Measurements from ENCODE around the gene CCZ1B.
"Not testable (repeated sequence)": the region's sequence is repeated elsewhere in the genome, so short reads cannot be mapped to it uniquely, and the experiment has no call there.

CCZ1B gene

DNA sequence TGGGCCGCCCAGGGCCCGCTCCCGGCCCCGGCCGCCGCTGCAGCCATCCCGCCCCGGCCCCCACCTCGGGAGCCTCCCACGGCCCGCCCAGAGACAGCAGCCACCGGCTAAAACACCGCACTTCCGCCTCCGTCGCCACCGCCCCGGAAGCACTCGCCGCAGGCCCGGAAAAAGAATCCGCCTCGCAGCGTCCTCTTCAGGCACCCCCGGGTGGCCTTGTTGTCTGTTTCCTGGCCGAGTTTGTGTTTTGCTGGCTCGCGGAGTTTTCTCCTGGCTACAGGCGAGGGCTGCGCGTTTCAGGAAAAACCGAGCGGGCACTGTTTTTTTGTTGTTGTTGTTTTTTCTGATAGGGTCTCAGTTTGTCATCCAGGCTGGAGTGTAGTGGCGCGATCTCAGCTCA is at the start of gene CCZ1B:
CCZ1B (minus strand) TSS at position 125 of the 400 bp plus-strand sequence; CDS start at position 47, 78 bp downstream.
- H3K4me3 ChIP-seq (ENCODE audit: low read depth, low read length) = peak within 1 kb of the TSS; percentile 49
- DNase-seq (ENCODE audit: low read depth) = peak; percentile 12

DNA sequence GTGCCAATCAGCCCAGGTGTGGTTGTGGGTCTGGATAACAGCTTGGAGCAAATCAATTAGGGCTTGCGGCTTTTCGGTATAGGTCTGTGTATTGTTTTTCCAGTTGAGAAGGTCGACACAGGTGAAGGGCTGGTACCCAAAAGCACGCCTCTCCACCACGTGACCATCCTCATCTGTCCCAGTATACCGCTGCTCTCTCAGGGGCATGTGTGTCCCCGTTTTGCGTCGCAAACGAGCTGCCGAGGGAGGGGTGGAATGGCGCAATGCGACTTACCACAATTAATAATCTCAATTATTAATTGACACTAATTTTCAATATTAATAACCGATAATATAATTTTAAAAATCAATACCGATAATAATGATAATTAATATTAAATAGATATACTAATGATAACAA is 48.9 kb upstream of the CCZ1B start:
- H3K4me3 ChIP-seq (ENCODE audit: low read depth, low read length); DNase-seq (ENCODE audit: low read depth): not testable (repeated sequence)

DNA sequence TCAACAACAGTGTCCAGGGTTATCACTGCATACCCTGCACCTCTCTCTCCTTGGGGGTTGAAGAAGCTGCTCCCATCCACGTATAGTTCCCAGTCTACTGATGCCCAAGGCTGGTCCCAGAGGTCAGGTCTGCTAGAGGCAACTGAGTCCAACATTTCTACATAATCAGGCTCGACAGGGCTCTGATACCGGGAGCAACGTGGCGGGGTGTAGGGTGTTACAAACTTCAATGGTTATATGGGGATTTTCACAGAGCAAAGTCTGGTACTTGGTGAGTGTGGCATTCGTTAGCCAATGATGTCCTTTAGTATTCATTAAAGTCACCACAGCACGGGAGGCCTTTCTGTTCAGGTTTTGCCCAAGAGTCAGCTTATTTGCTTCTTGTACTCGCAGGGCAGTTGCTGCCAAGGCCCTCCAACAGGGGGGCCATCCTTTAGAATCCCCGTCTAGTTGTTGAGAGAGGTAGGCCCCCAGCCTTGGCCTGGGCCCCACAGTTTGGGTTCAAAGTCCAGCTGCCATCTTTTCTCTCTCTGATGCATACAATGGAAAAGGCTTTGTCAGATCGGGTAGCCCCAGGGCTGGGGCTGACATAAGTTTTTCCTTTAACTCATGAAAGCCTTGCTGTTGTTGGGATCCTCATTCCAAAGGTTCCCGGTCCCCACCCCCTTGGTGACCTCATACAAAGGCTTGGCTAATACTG is 46.3 kb upstream of the CCZ1B start:
- not testable (repeated sequence) for DNase-seq (ENCODE audit: low read depth); H3K4me3 ChIP-seq (ENCODE audit: low read depth, low read length)

GRCh38 chr7:6871421-6872144 is 45.5 kb upstream of the CCZ1B start:
- not testable (repeated sequence) for DNase-seq (ENCODE audit: low read depth); H3K4me3 ChIP-seq (ENCODE audit: low read depth, low read length)

DNA sequence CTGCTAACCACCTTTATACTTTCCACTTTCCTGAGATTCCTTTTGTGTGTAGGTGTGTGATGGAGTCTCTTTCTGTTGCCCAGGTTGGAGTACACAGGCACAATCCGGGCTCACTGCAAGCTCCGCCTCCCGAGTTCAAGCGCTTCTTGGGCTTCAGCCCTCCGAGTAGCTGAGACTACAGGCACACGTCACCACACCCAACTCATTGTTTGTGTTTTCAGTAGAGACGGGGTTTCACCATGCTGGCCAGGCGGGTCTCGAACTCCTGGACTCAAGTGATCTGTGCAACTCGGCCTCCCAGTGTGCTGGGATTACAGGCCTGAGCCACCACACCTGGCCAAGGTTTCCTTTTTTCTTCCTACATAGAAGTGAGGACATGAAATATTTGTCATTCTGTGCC is 38.7 kb upstream of the CCZ1B start:
- H3K4me3 ChIP-seq (ENCODE audit: low read depth, low read length); DNase-seq (ENCODE audit: low read depth): not testable (repeated sequence)

DNA sequence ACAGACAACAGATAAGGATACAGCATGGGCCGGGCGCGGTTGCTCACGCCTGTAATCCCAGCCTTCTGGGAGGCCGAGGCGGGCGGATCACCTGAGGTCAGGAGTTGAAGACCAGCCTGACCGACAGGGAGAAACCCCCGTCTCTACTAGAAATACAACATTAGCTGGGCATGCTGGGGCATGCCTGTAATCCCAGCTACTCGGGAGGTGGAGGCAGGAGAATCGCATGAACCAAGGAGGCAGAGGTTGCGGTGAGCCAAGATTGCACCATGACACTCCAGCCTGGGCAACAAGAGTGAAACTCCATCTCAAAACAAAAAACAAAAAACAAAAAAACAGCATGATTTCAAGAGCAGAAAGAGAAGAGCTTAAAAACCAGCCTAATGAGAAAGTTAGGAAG is 38.1 kb upstream of the CCZ1B start:
- not testable (repeated sequence) for H3K4me3 ChIP-seq (ENCODE audit: low read depth, low read length); DNase-seq (ENCODE audit: low read depth)

DNA sequence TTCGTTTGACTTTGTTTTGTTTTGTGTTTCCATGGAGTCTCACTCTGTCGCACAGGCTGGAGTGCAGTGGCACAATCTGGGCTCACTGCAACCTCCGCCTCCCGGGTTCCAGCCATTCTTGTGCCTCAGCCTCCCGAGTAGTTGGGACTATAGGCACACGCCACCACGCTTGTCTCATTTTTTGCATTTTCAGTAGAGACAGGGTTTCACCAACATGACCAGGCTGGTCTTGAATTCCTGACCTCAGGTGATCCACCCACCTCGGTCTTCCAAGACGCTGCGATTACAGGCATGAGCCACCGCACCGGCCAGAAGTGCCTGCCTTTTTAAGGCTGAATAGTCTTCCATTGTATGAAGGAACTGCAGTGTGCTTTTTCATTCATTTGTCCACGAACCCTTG is 36.8 kb upstream of the CCZ1B start:
- not testable (repeated sequence) for DNase-seq (ENCODE audit: low read depth); H3K4me3 ChIP-seq (ENCODE audit: low read depth, low read length)

DNA sequence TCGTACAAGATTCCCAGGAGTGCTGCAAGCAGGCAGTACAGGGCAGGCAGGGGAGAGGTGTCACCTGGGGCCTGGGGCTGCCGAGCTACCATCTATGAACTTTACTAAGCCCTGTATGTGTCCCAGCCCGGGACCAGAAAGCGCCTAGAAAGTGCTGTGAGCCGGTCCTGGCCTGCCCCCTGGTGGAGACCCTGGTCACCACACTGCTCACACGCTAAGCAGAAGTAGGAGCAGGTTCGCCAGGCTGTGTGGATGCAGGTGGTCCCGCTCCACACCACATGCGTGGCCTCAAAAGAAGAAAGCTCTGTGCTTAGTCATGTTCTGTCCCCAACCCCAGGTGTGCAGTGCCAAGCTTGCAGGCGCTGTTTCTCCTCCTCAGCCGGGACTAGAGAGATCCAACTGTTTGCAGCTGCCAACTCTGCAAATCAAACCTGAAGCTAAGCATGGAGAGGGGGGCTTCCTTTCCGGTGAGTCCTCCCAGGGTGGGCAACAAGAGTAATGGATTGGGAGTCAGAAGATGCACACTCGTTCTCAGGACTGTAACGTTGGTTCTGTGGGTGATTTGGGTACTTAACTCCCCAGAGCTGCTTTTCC is 31.7 kb upstream of the CCZ1B start:
- not testable (repeated sequence) for DNase-seq (ENCODE audit: low read depth); H3K4me3 ChIP-seq (ENCODE audit: low read depth, low read length)

DNA sequence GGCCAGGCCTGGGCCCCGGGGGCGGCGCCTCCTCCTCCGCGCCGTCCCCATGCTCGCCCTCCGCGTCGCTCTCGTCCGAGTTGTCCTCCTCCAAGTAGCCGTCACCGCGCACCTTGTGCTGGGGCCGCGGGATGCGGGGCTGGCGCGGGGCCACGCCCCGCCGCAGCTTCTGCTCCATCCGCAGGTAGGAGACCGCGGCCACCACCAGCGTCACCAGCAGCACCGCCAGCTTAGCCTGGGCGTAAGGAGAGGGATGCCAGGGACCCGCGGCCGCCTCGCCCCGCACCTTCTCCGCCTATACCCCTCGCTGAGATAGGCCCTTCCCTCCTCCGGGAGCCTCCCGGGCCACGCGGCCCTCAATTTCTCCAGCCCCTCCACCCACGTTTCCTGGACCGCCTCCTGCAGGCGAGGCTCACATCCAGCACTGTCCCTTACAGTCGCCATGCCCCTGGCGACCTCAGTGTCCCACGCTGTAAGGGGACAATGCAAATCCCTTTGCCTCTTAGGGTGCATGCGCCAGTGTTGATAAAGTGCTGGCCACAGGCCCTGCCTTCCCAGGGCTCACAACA is 29.6 kb upstream of the CCZ1B start:
- DNase-seq (ENCODE audit: low read depth) = not testable (repeated sequence)
- peak overlapping the region; percentile 41 for H3K4me3 ChIP-seq (ENCODE audit: low read depth, low read length)

DNA sequence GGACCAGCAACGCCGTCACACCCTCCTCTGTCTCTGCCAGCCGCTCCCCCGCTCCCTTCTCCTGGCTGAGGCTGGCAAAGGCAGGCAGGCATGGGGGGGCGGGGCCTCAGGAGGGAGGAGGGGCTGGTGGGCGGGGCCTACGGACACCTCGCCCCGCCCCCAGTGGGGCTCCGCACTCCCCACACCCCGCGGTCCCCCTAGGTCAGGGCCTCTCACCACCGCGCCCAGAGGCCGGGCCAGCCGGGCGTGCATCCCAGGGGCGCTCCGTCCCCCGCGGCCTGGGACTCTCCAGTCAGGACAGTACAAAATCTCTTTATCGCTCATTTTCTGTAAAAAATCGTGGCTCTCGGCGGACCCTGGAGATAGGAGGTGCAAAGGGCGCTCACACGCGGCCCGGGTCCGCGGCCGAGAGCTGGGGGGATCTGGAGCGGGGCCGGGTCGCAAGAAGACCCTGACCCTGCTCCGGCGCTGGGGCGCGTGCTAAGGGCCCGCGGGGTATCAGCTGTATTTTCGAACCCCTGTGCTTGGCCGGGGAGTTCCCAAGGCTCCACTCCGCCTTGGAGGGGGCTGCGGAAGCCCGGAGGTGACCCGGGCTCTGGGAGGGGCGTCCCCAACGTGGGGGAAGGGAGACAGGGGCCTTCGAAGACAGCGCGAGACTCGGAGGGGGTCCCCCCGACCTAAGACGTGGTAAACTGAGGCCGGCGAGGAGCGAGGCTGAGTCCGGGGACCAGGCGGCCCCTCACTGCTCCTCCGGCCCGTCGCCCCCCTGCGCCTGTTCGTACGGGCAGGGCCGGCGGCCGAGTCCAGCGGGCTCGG is 28.9 kb upstream of the CCZ1B start:
- DNase-seq (ENCODE audit: low read depth) = not testable (repeated sequence)
- peak overlapping the region; percentile 41 for H3K4me3 ChIP-seq (ENCODE audit: low read depth, low read length)

DNA sequence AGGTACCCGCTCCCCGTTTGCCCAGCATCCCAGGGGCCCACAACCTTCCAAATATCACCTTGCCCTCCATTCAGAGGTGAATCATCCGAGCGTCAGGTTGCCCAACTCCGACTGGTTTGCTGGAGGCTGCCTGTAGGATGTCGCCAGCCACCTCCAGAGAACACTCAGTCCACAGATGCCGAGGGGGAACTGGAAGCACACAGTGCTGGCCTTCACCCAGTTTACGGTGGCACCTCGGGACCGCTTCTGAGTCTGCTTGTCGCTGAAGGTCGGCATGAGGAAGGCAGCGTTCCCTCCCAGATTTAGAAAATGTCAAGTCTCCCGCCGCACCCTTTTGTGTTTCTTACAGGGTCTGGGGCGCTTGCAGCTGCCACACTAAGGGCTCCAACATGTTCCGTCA is 27.6 kb upstream of the CCZ1B start:
- DNase-seq (ENCODE audit: low read depth); H3K4me3 ChIP-seq (ENCODE audit: low read depth, low read length): not testable (repeated sequence)

GRCh38 chr7:6849127-6849526 is 23.1 kb upstream of the CCZ1B start:
- not testable (repeated sequence) for DNase-seq (ENCODE audit: low read depth); H3K4me3 ChIP-seq (ENCODE audit: low read depth, low read length)

GRCh38 chr7:6847751-6848150 is 21.7 kb upstream of the CCZ1B start:
- not testable (repeated sequence) for DNase-seq (ENCODE audit: low read depth); H3K4me3 ChIP-seq (ENCODE audit: low read depth, low read length)

GRCh38 chr7:6845971-6846449 is 19.9 kb upstream of the CCZ1B start:
- H3K4me3 ChIP-seq (ENCODE audit: low read depth, low read length); DNase-seq (ENCODE audit: low read depth): not testable (repeated sequence)

DNA sequence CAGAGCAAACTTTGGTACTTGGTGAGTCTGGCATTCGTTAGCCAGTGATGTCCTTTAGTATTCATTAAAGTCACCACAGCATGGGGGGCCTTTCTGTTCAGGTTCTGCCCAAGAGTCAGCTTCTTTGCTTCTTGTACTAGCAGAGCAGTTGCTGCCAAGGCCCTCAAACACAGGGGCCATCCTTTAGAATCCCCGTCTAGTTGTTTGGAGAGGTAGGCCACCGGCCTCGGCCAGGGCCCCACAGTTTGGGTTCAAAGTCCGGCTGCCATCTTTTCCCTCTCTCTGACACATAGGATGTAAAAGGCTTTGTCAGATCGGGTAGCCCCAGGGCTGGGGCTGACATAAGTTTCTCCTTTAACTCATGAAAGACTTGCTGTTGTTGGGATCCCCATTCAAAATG is 17.6 kb upstream of the CCZ1B start:
- not testable (repeated sequence) for H3K4me3 ChIP-seq (ENCODE audit: low read depth, low read length); DNase-seq (ENCODE audit: low read depth)

GRCh38 chr7:6843092-6843491 is 17.0 kb upstream of the CCZ1B start:
- not testable (repeated sequence) for H3K4me3 ChIP-seq (ENCODE audit: low read depth, low read length); DNase-seq (ENCODE audit: low read depth)

DNA sequence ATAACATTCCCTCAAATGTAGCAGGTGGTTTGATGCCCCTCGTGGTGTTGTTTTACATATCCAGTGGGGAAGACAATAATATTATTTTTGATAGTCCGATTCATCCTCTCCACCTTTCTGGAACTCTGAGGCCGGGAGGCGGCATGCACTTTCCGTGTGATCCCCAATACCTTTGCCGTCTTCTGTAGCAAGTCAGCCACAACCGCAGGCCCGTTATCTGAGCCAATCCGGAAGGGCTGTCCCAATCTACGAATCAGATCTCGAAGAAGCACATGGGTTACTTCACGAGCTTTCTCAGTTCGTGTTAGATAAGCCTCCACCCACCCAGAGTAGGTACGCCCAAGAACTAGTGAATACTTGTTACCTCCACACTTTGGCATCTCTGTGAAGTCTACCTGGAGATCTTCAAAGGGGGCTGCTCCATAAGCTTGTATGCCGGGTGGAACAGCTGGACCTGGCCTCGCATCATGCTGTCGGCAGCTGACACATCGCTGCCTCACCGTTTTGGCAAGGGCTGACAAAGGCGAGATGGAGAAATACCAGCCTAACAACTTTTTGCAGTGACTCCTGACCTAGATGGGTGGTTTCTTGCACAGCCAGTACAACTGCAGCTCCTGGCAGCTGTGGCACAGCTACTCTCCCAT is 16.3 kb upstream of the CCZ1B start:
- DNase-seq (ENCODE audit: low read depth); H3K4me3 ChIP-seq (ENCODE audit: low read depth, low read length): not testable (repeated sequence)

GRCh38 chr7:6837081-6837480 is 11.0 kb upstream of the CCZ1B start:
- DNase-seq (ENCODE audit: low read depth); H3K4me3 ChIP-seq (ENCODE audit: low read depth, low read length): not testable (repeated sequence)

GRCh38 chr7:6835521-6835920 is 9.4 kb upstream of the CCZ1B start:
- H3K4me3 ChIP-seq (ENCODE audit: low read depth, low read length); DNase-seq (ENCODE audit: low read depth): not testable (repeated sequence)

All from skeletal muscle cell (primary cell).